NCI-H510A treated with DMSO at 0.1 percent for 48 hours (cell line): Measurements from ENCODE around the gene MSI2.

Experiments
- DNase-seq: peaks from one replicate; lab custom pipeline; 2025; lab: John Stamatoyannopoulos, UW

The MSI2 gene

DNA sequence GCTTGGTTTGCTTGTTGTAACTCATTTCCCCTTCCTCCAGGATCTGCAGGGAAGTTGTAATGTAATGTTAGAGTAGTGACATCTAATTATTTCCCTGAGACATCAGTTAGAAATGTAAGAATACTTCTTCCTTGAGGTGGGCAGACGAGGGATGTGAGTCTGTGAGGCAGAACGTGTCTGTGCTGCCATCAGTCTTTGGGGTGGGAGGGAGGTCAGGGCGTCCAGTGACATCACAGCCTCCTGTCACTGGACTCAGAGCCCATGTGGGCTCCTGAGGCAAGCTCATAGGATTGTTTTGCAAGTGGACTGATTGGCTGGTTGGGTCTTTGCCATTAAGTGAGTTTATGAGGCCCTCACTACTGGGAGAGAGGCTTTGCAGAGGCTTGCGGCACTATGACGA, 300.0 kb downstream of the MSI2 start:
- no peak for DNase-seq

DNA sequence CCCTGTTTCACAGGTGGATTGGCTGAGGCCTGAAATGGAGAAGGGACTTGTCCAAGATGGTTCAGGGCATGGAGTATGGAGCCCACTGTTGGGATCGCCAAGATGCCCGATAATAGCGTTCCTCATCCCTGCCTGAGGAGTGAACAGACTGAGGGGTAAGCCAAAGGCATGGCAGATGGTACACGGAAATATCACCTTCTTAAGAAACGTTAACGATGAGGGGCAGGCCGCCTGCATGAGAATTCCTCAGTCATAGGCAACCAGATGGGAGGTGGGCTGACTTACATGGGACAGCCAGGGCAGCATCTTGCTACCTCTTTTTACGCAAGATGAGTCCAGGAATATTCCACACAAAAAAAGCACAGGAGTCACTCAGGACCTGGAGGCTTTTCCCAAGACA, 300.7 kb downstream of the MSI2 start:
- no peak for DNase-seq

DNA sequence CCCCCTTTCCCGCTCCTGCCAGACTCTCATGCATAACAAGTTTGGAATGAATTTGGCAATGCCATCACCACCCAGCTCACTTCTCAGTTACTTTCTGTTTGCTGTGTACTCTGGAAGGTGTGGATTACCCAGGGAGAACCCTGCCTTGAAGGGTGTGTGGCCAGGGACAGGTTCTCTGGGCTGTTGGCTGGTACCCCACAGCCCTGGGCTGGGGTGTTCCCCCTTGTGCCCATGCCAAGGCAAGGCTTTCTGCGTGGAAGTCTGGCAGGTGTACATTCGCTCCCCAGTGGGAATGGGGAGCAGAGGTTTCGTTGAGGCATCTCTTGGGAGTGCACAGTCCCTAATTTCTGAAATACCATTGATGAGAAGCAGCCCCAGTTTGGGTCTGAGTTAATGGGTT, 301.1 kb downstream of the MSI2 start:
- no peak for DNase-seq

DNA sequence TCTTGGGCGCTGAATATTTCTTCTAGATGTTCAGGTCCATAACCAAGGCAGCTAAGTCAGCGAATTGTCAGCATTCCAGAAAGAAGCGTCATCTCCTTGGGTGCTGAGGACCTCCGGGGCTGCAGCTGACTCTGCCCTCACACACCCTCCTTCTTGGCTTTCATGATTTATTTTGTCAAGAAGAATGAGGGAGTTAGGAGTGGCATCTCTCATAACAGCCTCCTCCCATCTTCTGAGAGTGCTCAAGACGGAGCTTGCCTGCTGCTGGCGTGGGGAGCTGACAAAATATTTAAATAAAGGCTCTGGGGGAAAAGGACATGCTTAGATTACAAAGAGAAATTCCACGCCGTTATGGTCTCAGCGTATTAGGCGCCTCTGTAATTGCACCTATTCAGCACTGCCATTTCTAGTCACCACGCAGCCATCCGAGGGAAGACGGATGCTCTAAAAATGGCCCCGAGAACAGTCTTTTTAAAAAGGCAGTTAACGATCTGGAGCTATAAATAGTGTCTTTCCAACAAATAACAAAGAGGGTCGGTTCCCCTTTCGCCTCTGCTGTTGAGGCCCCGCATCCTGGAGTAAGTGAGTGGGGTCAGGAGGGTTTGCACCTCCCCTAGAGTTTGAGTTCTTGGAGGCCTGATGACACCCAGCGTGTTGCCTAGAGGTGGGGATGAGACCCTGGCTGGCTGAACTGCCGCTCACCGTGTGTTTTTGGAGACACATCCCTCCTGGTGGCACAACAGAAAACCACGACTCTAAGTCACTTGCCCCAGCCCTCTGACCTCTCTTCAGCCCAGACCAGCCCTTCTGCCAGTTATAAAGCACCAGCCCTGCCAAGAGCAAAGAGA, 301.7 kb downstream of the MSI2 start:
- no peak for DNase-seq

DNA sequence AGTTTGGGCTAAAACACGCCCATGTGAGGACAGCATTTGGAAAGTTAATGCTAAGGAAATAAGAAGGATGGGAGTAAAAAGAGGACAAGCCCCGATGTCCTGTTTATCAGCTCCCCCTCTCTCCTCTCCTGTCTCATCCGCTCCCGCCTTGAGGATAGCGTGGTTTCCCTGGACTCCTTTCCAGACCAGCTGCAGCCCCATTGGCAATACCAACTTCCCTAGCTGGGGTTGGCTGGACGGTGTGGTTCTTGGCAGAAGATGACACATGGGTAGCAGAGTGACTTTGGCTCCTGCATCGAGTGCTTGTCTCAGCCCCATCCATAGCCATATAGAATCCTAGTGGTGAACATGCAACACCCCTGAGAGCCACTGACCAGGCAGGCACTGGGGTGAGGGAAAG, 302.9 kb downstream of the MSI2 start:
- no peak for DNase-seq

DNA sequence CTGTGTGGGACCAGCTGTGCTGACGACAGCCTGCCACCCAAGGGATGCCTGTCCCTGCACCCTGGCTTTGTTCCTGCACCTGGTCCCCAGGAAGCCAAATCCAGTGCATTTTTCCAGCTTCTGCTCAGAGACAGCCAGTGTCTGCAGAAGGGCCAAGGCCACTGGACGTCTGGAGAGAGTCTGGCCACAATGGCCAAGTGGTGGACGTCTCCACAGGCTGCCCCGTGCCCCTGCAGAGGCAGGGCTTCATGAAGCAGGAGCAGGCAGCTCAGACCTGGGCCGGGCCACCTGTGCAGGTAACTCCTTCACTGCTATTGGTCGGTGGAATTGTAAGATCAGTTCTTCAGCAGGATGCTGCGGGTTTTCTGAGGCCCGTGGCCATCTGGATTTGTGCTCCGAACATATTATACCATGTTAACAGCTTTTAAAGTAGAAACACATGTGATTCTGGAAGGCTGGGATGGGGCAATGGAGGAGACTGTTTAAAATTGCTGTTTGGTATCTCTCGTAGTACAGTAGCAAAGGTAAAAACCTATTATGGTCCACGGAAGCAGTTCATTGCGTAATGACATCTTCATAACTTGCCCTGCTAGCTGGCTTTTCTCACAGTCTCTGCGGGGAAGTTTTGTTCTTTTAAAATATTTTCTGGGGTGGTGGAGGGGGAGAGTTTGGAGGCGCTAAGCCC, 303.5 kb downstream of the MSI2 start:
- no peak for DNase-seq

DNA sequence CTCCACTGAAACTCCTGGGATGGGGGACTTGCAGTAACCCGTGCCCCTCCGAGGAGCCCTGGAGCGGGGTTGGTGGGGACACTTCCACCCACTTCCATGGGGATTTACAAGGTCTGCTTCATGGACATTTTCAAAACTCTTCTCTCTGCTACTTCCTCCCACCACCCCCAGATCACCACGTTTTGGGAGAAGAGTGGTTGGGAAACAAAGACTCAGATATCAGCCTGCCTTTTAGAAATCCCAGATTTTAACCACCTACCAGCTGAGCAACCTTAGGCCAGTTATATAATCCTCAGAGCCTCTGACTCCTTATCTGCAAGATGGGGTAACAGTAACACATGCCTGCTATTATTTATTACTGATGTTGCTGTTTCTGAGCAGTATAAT, 304.0 kb downstream of the MSI2 start:
- no peak for DNase-seq

DNA sequence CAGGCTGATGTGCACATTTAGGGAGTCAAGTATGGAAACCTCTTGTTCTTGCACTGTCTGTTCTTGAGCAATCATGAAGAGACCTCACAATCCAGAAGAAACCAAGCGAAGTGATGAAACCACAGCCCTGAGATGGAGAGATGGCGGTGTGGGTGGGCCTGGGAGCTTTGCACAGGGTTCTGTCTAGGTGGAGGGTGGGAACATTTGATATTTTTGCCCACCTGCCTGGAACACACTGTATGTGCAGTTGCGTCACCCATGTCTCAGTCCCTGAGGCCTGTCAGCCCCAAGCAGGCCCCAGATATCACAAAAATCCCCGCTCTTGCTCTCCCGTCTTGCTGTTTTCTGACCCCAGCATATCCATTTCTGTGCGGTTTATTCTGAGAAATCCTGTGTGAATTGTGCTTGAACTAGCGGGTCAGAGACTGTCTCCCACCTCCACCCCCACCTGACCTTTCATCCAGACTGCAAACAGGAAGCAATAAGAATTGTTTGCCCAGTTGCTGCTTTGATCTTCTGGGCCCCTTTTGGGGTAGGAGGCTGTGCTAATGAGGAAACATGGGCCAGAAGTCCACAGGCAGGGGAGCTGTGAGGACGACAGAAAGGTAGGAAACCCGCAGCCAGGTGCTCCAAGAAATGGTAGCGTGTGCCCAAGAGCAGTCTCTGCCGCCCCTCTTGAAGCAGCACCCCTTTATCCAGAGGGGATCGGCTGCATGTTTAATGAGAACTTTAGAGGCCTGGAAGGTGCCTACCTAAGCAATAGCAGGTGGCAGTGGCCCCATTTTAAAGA, 304.9 kb downstream of the MSI2 start:
- peak; percentile 65 for DNase-seq

DNA sequence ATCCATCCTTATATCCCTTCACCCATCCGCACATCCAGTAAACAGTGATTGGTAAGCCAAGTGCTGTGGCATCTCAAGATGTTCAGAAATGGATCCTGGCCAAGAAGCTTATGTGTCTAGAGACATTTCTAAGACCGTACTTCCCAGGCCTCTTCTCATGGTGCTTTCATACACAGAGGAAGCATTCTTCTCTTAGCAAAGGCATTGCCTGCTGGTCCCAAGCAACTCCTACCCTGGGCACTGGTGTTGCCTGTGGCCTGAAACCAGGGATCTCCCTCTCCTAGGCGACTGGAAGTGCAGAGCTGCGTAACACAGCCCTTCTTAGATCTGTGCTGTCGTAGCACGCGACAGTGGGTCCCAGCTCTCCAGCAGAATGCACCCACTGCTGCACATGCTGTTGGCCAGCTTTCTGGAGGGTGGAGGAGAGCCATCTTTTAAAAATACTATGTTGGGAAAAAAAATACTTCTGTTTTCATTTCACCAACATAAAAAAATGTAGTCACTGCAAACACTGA, 305.9 kb downstream of the MSI2 start:
- no peak for DNase-seq

DNA sequence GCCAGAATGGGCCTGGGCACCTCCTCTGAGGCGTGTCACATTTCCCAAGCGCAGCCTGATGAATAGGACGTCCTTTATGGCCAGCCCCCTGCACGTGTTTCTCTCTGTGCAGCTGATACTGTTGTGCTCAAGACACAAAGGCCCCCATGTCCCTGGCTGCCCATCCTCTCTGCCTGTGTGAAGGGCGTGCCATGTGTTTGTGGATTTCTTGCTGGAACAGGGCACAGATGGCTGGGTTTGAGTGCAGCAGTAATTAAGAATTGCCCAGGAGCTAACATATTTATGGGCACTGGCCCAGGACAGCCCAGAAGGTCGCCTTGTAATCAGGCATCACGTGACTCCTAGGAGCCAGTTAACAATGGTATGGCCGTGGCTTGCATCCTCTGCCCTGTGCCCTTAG, 307.6 kb downstream of the MSI2 start:
- DNase-seq: no peak

DNA sequence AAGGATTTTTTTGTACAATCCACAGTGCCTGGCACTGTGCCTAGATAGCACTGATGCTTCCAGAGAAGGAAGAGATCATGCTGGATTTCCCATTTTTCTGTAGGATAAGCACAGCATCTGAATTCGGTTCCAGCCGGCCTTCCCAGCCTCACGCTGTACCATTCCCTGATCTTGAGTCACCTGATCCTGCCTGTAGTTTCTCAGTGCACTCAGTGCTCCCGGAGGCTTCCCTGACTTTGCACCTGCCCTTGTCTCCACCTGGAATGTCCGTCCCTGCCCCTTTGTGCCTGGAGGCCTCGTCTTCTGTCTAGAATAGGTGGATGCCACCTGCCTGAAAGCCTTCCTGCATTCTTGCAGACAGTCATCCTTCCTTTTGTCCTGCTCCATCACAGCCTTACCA, 308.9 kb downstream of the MSI2 start:
- peak; percentile 85 for DNase-seq

DNA sequence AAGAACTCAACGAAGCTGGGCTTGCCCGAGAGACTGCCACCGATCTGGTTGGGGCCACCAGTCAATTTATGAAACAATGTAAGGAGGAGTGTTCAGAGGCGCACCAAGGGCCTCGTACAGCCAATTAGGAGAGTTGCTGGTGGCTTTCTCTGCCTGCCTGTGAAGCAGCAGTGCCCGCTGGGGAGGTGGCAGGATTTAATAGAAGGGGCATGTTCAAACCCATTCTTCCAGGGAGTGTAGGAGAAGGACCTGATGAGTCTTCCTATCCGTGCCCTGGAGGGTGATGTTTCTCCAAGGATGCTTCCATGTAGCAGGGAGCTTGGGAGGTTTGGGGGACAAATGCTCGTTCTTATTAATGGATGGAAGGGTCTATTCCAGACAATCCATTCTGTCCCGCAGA, 310.4 kb downstream of the MSI2 start:
- DNase-seq: no peak

DNA sequence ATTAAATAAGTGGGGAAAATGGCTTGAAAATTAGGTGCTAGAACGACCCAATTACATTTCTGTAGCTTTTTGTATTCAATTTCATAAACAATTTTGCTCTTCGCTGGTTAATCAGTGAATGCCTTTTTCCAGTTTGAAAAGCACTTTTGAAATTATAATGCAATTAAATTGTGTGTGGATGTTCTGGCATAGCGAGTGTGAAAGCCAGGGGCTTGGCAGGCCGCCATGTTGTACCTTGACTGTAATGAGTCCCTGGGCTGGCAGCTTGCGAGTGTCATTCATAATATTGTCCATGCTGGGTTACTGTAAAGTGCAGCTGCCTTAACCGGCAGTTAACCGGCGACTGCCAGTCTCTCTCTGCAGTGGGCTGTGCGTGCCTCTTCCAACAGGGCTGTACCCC, 310.9 kb downstream of the MSI2 start:
- DNase-seq: no peak

DNA sequence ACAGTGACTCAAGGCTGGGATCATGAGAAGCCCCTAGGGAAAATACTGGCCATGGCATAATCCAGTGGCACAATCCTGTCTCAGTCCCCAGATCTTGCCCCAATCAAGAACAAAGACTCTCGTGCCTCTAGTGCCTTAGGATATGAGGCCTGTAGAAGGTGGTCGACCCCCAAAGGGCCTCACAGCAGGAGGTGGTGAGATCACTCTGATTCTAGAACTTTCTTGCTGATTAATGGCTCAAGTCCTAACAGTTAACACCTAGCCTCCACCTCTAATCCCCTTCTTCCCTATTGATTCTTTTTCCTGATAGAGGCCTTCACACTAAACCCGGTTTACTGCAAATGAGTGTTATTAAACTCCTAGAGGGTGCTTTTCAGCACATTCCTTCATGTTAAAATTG, 312.0 kb downstream of the MSI2 start:
- no peak for DNase-seq

DNA sequence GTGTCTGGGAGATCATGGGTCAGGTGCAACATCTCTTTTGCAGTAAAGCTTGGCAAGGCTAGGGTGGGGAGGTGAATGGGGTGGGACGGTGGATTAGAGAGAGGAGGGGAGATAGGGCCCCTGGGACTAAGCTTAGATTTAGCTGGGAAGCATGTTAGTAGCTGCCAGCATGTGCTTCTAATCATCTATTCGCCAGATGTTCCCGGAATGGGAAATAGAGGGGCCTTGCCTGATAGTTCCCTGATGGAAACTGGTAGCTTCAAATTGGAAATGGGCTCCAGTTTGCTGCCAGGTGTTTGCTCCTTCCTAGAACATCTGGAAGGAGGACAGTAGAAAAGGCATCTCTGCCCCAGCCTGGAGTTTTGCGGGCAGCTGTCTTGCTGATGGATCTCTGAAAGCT, 312.7 kb downstream of the MSI2 start:
- no peak for DNase-seq

DNA sequence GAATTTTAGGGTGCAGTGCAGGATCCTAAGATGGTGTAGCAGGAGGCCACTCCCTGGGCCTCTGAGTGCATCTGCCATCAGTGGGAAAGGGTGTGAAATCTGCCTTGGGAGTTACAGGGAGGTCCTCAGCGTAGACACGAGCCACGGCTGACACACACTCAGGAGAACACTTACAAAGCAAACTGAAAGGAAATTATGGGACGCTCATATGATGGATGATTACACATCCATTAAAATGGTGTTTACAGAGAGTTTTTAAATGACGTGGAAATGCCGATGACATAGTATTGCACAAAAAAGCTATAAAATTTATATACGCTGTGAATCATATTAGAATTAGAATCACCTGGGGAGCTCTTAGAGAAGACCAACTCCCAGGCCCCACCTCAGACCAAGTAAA, 313.5 kb downstream of the MSI2 start:
- DNase-seq: no peak

DNA sequence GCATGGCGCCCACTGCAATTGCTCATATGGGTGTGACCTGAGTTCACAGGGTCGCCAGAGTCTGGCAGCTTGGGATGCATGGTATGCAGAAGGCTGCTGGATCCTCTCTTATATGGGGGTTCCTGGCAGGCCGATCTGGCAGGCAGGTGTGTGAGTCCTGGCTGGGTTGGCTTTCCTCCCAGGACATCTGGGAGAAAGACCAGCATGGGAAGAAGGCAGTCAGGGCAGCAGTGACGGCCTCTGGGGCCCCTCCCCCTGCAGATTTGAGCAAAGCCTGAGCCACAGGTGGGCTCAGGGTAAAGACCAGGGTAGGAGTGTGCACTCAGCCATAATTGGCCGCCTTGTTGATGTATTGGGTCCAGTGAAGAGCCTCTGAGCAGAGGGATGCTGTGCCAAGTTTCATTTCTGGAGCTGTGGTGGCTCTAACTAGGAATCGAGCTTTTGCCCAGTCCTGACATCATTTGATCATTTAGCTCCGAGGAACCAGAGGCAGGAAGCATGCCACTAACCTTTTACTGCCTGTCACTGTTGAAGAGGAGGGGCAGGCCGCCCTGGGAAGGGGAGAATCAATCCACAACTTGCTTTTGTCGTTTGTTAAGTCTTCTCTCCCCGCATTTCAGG, 314.5 kb downstream of the MSI2 start:
- no peak for DNase-seq

DNA sequence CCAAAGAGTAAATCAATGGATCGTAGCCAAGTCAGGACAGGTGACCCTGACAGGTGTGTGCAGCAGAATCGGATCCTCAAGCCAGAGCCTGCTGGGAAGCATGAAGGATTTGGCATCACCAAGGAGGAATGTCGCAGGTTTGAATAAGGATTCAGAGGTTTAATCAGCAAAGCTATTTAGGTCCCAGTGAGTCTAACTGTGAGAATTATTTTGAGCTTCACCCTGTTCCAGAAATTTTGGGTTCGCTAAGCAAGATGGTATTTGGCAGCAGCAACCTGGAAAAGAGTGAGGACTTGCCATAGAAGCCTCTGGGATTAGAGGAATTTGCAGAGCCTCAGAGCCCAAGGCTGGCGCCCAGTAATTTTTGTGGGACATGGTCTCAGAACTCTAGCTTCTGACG, 315.7 kb downstream of the MSI2 start:
- DNase-seq: peak; percentile 80

DNA sequence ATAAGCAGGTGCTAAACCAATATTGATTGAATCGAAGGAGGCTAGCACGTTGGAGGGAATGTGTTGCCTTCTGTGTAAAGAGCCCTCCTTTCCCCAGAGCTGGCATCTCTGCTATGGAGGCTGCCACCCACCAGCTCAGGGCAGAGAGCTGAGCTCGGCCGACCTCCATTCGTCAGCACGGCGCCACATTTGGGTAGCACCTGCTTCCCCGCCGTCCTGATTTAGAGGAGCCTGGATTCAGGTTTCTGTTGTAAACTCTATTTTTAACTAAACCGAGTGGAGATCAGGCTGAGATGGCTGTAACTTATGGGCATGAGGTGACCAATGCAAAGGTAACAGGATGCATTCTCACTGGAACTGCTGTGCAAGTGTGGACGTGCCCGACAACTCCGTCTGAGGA, 316.3 kb downstream of the MSI2 start:
- DNase-seq: no peak

DNA sequence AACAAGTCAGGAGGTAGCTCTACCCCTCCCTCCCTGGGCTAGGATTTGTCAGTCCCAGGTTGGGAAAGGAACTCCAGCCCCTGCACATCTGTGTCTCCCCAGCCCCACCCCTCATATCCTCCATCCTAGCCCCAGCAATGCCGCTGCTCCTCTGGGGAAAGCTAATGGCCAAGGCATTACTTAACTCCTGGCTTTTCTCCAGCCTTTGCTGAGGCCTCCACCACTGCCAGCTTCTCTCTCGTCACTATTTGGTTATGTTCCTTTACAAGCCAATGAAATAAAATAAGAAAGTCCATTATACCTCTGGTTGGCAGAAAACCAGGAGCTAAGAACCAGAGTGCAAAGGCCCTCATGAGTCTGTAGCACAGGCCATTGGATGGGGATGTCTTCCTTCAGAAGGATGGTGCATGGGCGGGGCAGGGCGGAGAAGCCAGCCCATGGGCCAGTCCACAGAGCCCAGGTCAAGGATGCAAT, 317.8 kb downstream of the MSI2 start:
- no peak for DNase-seq

DNA sequence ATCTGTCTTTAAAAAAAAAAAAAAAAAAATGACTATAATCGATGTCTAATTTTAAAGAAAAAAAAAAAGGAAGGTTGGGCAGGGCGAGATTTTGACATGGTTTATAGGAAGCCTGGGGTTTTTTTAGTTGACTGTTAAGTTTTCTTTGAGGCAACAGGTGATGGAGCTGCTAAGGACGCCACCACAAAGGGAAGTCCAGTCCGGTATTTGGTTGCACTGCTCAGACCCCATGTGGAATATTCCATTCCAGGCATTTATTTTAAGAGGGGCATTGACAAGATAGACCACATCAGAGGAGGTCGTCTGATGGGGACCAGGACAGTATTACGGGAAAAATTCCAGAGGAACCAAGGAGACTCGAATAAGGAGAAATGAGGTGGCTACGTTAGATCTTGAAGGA, 320.4 kb downstream of the MSI2 start:
- DNase-seq: no peak
